GM12878 (cell line): ENCODE results near the gene KCTD14.

Experiments
- CTCF ChIP-seq, 3 experiments: IDR thresholded peaks in 2 of 3; conservative IDR thresholded peaks in 1 of 3; 2 replicates each; pipeline ENCODE4 v1.5.1; 2011; ENCODE audit warnings: low read depth in 3 of 3, low read length in 3 of 3, mild to moderate bottlenecking in 3 of 3, control low read depth in 2 of 3, moderate library complexity in 2 of 3, inconsistent platforms in 1 of 3, mixed read lengths in 1 of 3; ENCODE audit not compliant: control insufficient read depth in 2 of 3, insufficient read depth in 1 of 3; ENCODE audit errors: extremely low read depth in 1 of 3
- EZH2 ChIP-seq: IDR thresholded peaks from 2 replicates; pipeline ENCODE4 v1.6.1; 2012; ENCODE audit warnings: low read depth, mild to moderate bottlenecking, control low read depth, inconsistent platforms, low read length, borderline replicate concordance; ENCODE audit not compliant: control insufficient read depth
- FOXK2 ChIP-seq: fragments of 450-650 bp; IDR thresholded peaks from 2 replicates; pipeline ENCODE4 v1.6.1; 2017; ENCODE audit warnings: mild to moderate bottlenecking, moderate library complexity
- GATAD2B ChIP-seq: fragments of 450-650 bp; conservative IDR thresholded peaks from 2 replicates; pipeline ENCODE4 v1.6.1; 2017; ENCODE audit warnings: low read depth, mild to moderate bottlenecking, moderate library complexity
- JUND ChIP-seq: IDR thresholded peaks from 2 replicates; pipeline ENCODE4 v1.6.1; 2012; ENCODE audit warnings: low read depth, mild to moderate bottlenecking, low read length, improper control_type of control experiment, moderate library complexity
- MXI1 ChIP-seq: fragments of 150-350 bp; IDR thresholded peaks from 2 replicates; pipeline ENCODE4 v1.6.1; 2011; ENCODE audit warnings: low read depth, mild to moderate bottlenecking, inconsistent platforms, low read length, improper control_type of control experiment
- POLR2A ChIP-seq: IDR thresholded peaks from 2 replicates; pipeline ENCODE4 v1.6.1; 2011; ENCODE audit warnings: low read depth, mild to moderate bottlenecking, low read length
- POLR2AphosphoS2 ChIP-seq: IDR thresholded peaks from 2 replicates; pipeline ENCODE4 v1.6.1; 2011; ENCODE audit warnings: low read depth, mild to moderate bottlenecking, low read length, improper control_type of control experiment, moderate library complexity
- RAD21 ChIP-seq: IDR thresholded peaks from 2 replicates; pipeline ENCODE4 v1.6.1; 2011; ENCODE audit warnings: mild to moderate bottlenecking, low read depth, low read length, moderate library complexity; ENCODE audit not compliant: insufficient read depth
- SP1 ChIP-seq: IDR thresholded peaks from one replicate; pipeline ENCODE4 v1.6.1; 2011; ENCODE audit warnings: low read depth, low read length
- TBL1XR1 ChIP-seq: IDR thresholded peaks from 2 replicates; pipeline ENCODE4 v1.6.1; 2012; ENCODE audit warnings: low read depth, low read length, improper control_type of control experiment

- no peak for TF ChIP-seq EZH2
- TF ChIP-seq FOXK2, result no peak
- TF ChIP-seq JUND, result no peak
- TF ChIP-seq POLR2AphosphoS2, result no peak
- no peak for TF ChIP-seq CTCF (IDR thresholded peaks at IDR 0.05 in 2 of 3, conservative IDR thresholded peaks at IDR 0.05 in 1 of 3; ENCODE audit: control insufficient read depth in 2 of 3, extremely low read depth in 1 of 3, insufficient read depth in 1 of 3, low read depth in 3 of 3, low read length in 3 of 3)
- no peak for TF ChIP-seq MXI1
- TF ChIP-seq TBL1XR1, result no peak
- no peak for TF ChIP-seq RAD21
- no peak for TF ChIP-seq SP1
- no peak for TF ChIP-seq POLR2A
- no peak for TF ChIP-seq GATAD2B
These were observed 17.8 kb upstream of the KCTD14 start for GRCh38 chr11:78040691-78041379.
